ENCODE measurements around the gene CYP4F8.

- no peak for TF ChIP-seq EP300 (IDR thresholded peaks at IDR 0.05)
- TF ChIP-seq, protein P1, sequence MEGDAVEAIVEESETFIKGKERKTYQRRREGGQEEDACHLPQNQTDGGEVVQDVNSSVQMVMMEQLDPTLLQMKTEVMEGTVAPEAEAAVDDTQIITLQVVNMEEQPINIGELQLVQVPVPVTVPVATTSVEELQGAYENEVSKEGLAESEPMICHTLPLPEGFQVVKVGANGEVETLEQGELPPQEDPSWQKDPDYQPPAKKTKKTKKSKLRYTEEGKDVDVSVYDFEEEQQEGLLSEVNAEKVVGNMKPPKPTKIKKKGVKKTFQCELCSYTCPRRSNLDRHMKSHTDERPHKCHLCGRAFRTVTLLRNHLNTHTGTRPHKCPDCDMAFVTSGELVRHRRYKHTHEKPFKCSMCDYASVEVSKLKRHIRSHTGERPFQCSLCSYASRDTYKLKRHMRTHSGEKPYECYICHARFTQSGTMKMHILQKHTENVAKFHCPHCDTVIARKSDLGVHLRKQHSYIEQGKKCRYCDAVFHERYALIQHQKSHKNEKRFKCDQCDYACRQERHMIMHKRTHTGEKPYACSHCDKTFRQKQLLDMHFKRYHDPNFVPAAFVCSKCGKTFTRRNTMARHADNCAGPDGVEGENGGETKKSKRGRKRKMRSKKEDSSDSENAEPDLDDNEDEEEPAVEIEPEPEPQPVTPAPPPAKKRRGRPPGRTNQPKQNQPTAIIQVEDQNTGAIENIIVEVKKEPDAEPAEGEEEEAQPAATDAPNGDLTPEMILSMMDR (IDR thresholded peaks at IDR 0.05): no peak
These were observed 37.7 kb downstream of the CYP4F8 start for GRCh38 chr19:15652559-15653278.
